ENCODE data around the gene TST. TPM values are rescaled to one million over a fixed set of nuclear protein-coding genes. Genes with fewer than 3 reads are reported as not detected.

TST gene
- total RNA-seq, 1 donor from 2014 or later: 54.6 TPM

- peak; percentile 42 for DNase-seq (ENCODE audit: missing footprints)
- no peak for ATAC-seq
- intact Hi-C loops (cut with DNase I): no loop called here
These were observed 35.5 kb upstream of the TST start for GRCh38 chr22:37054600-37055365.

GRCh38 chr22:37054056-37054395 is 34.8 kb upstream of the TST start:
- DNase-seq (ENCODE audit: missing footprints) (peak; percentile 37), ATAC-seq (no peak)
- intact Hi-C loops (cut with DNase I): no loop called here

GRCh38 chr22:37053310-37054055 is 34.2 kb upstream of the TST start:
- intact Hi-C loops (cut with DNase I): no loop called here
- peak; percentile 69 for ATAC-seq
- DNase-seq (ENCODE audit: missing footprints): peak; percentile 72

- DNase-seq (ENCODE audit: missing footprints) (peak; percentile 42), ATAC-seq (no peak)
- intact Hi-C loops (cut with DNase I): no loop called here
These were observed 33.4 kb upstream of the TST start for GRCh38 chr22:37052386-37053309.

GRCh38 chr22:37051391-37052385 is 32.4 kb upstream of the TST start, which contains the start of gene KCTD17:
Gene KCTD17 (plus strand): TSS chr22:37051742. CDS start chr22:37051761, 19 bp downstream.
- DNase-seq (ENCODE audit: missing footprints) (peak; percentile 91), ATAC-seq (peak; percentile 89)
- intact Hi-C loops (cut with DNase I): no loop called here

- intact Hi-C loops (cut with DNase I): no loop called here
- ATAC-seq: no peak
- DNase-seq (ENCODE audit: missing footprints): peak; percentile 7
These were observed 31.7 kb upstream of the TST start for GRCh38 chr22:37050913-37051312.

GRCh38 chr22:37049224-37049623 is 30.0 kb upstream of the TST start:
- intact Hi-C loops (cut with DNase I): loop anchor here (10.0 kb wide), 1 partner anchor 194 kb away; no protein-coding TSS in a partner anchor
- DNase-seq (ENCODE audit: missing footprints) (peak; percentile 22), ATAC-seq (no peak)

- ATAC-seq (no peak), DNase-seq (ENCODE audit: missing footprints) (peak; percentile 11)
- intact Hi-C loops (cut with DNase I): loop anchor here (10.0 kb wide), 1 partner anchor 193 kb away; no protein-coding TSS in a partner anchor
These were observed 28.9 kb upstream of the TST start for GRCh38 chr22:37048133-37048532.

- DNase-seq (ENCODE audit: missing footprints) (peak; percentile 2), ATAC-seq (no peak)
- intact Hi-C loops (cut with DNase I): loop anchor here (10.0 kb wide), 1 partner anchor 192 kb away; no protein-coding TSS in a partner anchor
These were observed 27.8 kb upstream of the TST start for GRCh38 chr22:37047006-37047405.

GRCh38 chr22:37046589-37046988 is 27.3 kb upstream of the TST start:
- ATAC-seq (no peak), DNase-seq (ENCODE audit: missing footprints) (peak; percentile 1)
- intact Hi-C loops (cut with DNase I): loop anchor here (10.0 kb wide), 1 partner anchor 192 kb away; no protein-coding TSS in a partner anchor

GRCh38 chr22:37045958-37046357 is 26.7 kb upstream of the TST start:
- intact Hi-C loops (cut with DNase I): loop anchor here (10.0 kb wide), 1 partner anchor 191 kb away; no protein-coding TSS in a partner anchor
- peak; percentile 15 for DNase-seq (ENCODE audit: missing footprints)
- ATAC-seq: no peak

GRCh38 chr22:37044634-37045625 is 25.7 kb upstream of the TST start:
- ATAC-seq: no peak
- DNase-seq (ENCODE audit: missing footprints): peak; percentile 8
- intact Hi-C loops (cut with DNase I): loop anchor here (1.0 to 10.0 kb wide), 2 partner anchors 190 to 263 kb away; no protein-coding TSS in a partner anchor

- DNase-seq (ENCODE audit: missing footprints): peak; percentile 83
- intact Hi-C loops (cut with DNase I): loop anchor here (1.0 to 10.0 kb wide), 2 partner anchors 189 to 262 kb away; no protein-coding TSS in a partner anchor
- peak; percentile 82 for ATAC-seq
These were observed 24.7 kb upstream of the TST start for GRCh38 chr22:37043828-37044538.

- peak; percentile 48 for DNase-seq (ENCODE audit: missing footprints)
- intact Hi-C loops (cut with DNase I): loop anchor here (10.0 kb wide), 1 partner anchor 189 kb away; no protein-coding TSS in a partner anchor
- peak; percentile 17 for ATAC-seq
These were observed 24.1 kb upstream of the TST start for GRCh38 chr22:37043209-37043827.

GRCh38 chr22:37039466-37039865 is 20.2 kb upstream of the TST start:
- intact Hi-C loops (cut with DNase I): no loop called here
- no peak for DNase-seq (ENCODE audit: missing footprints)
- no peak for ATAC-seq

Measured in Right ventricle myocardium inferior (tissue), 1 donor.